NCI-H748 (cell line): ENCODE data around the gene DMTF1.
"Not testable (repeated sequence)": the region's sequence is repeated elsewhere in the genome, so short reads cannot be mapped to it uniquely, and the experiment has no call there.

Experiments
- DNase-seq: peaks from one replicate; lab custom pipeline; 2025; ENCODE audit not compliant: unreplicated experiment; lab: John Stamatoyannopoulos, UW

Gene DMTF1

DNA sequence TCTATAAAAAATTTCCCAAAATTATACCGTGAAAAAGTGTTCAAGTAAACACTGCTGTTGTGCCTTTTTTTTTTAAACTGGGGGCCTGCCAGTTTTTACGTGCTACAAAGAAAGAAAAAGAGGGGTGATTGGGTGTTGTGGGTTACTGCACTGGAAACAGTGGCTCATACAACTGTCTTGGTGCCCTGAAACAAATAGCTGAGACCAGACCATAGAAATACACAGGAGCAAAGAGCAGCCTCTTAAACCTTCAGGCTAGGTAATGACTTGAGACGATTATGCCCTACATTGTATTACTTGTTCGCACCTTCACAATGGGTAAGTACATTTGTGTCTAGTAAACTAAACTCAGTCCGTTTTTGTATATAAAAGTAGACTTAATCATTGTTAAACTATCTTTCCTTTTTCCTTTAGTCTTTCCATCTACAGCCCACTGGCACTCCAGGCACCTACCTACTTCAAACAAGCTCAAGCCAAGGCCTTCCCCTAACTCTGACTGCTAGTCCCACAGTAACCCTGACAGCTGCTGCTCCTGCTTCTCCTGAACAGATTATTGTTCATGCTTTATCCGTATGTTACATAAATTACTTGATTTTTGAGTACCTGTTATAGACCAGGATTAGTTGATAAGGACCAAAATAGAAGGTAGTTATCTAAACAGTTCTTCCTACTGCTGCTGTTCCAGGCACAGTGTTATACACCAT is 40.7 kb downstream of the DMTF1 start:
- DNase-seq: no peak

- DNase-seq: no peak
These were observed 41.7 kb downstream of the DMTF1 start for GRCh38 chr7:87193912-87194311.

DNA sequence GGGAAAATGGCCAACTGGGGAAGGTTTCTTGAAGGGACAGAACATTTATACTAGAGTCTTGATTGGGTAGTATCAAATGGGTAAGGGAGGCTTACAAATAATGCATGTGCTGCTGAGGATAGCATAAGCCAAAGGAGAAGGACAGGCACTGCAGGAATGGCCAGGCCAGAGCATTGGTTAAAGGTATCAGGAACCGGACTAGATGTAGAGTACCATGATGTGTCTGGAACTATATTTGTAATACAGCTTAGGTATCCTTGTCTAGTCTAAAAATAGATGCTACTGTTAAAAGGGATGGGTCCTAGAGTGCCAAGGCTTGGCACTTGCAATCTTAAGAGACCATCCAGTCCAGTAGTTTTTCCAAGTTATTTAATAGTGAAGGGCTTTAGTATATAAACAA is 47.0 kb downstream of the DMTF1 start:
- no peak for DNase-seq

DNA sequence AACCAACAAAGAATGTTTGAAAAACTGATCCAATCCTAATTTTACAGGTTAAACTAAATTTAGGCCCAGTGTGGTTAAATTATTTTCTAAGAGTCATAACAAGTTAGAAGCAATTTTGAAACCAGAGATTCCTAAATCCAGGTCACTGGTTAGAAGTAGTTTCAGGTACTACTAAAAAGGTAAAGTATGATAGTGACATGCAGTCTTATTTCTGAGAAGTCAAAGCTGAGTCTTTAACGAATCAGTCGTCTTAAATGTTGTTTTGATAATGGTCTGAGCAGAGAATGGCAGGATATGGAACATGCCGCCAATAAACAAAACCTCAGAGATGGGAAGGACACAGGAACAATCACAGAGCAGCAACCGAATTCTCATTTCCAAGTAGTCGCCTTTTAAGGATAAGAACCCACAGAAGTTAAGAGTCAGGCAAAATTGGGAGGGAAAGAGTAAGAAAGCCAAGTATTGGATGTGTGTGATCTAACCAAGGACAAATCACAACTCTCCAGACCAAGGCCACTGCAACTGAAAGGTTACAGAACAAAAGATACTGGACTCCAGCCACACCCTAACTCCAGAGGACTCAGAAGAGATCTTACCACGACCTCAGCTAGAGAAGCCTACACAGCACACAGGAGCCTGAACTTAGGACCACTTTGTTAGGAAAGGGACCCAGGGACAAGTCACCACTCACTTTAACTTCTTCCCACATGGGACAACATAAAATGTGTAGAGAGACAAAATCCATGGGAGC is 47.6 kb downstream of the DMTF1 start:
- DNase-seq: no peak

- no peak for DNase-seq
These were observed 50.0 kb downstream of the DMTF1 start for GRCh38 chr7:87202208-87202607.

DNA sequence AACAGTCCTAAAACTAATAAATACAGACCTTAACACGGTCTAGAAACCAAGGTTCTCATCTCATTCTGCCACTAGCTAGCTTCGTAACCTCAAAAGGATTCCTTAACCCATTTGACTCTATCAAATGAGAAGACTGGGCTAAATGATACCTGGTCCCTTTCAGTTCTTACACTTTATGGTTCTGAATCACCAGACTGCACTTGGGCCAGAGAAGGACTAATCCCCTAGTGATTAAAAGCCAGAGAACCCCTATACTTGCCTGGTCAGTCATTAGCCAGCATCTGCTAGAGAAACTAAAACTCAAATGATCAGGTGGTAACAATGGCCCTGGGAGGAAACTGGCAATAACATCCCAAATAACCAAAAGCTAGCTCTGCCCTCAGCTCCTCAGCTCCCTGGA is 50.5 kb downstream of the DMTF1 start:
- DNase-seq: no peak

- not testable (repeated sequence) for DNase-seq
These were observed 51.7 kb downstream of the DMTF1 start for GRCh38 chr7:87203929-87204328.

DNA sequence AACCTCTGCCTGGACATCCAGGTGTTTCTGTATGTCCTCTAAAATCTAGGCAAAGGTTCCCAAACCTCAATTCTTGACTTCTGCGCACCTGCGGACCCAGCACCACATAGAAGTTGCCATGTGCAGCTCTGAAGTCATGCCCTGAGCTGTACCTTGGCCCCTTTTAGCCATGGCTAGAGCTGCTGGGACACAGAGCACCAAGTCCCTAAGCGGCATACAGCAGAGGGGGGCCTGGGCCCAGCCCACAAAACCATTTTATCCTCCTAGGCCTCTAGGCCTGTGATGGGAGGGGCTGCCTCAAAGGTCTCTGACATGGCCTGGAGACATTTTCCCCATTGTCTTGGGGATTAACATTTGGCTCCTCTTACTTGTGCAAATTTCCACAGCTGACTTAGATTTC is 52.7 kb downstream of the DMTF1 start:
- no peak for DNase-seq

GRCh38 chr7:87205701-87206100 is 53.4 kb downstream of the DMTF1 start:
- DNase-seq: not testable (repeated sequence)

DNA sequence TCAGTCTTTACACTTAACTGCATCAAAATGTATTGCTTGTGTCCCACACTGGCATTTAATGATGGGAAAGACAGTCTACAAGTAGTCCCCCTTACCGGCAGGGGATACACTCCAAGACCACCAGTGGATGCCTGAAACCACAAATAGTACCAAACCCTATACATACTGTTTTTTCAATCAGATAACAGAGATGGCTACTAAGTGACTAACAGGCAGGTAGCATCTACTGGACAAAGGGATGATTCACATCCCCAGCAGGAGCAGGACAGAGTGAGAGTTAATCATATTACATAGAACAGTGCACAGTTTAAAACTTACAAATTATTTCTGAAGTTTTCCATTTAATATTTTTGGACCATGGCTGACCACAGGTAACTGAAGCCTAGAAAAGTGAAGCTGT is 54.1 kb downstream of the DMTF1 start:
- no peak for DNase-seq

GRCh38 chr7:87209295-87209924 is 57.2 kb downstream of the DMTF1 start:
- DNase-seq: no peak

GRCh38 chr7:87210506-87210905 is 58.3 kb downstream of the DMTF1 start:
- no peak for DNase-seq

DNA sequence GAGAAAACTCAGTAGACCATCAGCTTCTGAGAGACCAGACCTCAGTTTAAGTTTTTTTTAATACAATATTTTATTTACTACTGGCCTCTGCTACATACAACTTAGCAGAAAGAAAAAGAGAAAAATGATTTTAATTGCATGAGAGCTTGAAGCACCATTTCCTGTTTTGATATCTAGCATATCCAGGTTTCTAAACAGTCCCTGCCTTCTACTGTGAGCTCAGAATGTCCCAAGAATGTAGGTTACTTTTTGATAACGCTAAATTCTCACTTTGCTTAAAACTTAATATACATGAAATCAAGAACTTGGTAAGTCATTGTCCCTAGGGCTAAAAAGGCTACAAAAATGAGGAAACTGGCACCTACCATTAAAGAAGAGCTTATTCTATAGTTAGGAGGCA is 60.2 kb downstream of the DMTF1 start:
- no peak for DNase-seq

DNA sequence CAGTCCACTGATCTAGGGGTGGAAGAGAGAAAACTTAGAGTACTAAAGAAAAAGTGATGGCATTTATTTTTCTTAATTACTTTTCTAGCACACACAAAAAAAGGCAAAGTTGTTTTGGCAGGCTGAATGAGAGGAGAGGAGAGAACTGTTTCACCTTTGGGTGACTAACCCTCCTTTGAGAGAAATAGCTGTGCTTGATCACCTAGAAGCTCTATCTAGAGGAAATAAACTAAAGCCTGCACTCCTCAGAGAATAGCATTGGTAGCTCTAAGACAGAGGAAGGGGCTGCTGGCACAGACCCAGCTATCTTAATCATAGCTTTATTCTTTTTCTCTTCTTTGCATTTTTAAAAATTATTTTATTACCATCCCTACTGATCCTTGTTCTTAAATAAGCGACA is 61.0 kb downstream of the DMTF1 start:
- no peak for DNase-seq

DNA sequence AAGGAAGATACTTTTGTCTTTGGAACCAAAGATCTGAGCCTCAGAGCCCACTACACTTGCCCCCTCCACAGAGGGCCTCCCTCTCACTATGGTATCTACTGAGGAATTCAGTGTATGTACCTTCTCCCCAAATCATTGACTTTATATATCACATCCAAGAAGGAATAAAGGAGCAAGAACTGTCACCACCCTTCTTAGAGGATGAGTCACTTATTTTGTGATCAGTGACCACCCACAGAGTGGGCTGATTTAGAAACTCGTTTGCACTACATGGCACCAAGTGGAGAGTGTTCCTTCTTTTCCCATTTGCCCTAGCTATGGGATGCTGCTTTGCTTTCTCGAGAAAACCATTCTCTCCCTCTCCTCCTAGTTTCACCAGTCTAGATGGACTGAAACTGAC is 61.6 kb downstream of the DMTF1 start:
- no peak for DNase-seq

DNA sequence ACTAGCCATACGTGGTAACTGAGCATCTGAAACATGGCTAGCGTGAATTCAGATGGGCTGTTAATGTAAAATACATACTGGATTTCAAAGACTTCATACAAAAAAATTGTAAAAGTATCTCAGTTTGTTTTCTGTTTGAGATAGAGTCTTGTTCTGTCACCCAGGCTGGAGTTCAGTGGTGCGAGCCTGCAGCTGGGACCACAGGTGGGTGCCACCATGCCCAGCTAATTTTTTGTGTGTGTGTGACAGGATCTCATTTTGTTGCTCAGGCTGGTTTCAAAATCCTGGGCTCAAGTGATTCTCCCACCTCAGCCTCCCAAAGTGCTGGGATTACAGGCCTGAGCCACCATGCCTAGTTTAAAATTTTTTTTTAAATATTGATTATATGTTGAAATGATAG is 62.8 kb downstream of the DMTF1 start:
- DNase-seq: no peak

DNA sequence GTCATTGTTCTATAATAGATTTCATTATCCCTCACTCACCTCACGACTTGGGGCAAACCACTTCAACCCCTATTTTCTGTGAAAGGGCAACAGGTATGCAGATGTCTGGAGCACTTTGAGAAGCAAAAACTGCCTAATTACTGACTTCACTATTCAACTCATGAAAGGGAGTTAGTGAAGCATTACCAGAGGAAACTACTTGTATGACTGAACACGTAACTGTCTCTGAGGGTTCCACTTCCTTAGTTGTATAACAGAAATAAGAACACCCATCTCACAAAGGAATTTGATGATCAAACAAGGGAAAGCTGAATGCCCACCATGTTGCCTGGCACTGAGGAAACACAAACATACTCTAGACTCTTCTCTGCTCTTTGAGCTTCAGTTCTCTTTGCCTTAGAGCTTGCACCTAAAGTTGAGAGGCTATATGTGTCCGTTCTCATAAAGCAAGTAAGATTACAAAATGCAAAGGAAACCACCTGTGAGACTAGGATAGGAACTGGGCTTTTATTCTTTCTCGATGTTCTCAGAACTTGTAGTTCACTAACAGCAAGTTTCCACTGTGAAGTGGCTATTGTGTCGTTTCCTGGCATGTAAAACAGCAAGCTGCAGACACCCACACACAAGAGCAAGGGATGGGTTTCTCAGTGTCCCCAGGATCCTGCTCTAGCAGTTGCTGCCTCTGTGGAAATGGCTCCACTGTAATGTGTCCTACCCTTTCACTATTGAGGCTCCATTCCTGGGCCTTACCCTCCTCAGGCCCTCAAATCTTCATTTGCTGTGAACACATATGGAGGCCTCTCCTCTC is 64.7 kb downstream of the DMTF1 start:
- no peak for DNase-seq

DNA sequence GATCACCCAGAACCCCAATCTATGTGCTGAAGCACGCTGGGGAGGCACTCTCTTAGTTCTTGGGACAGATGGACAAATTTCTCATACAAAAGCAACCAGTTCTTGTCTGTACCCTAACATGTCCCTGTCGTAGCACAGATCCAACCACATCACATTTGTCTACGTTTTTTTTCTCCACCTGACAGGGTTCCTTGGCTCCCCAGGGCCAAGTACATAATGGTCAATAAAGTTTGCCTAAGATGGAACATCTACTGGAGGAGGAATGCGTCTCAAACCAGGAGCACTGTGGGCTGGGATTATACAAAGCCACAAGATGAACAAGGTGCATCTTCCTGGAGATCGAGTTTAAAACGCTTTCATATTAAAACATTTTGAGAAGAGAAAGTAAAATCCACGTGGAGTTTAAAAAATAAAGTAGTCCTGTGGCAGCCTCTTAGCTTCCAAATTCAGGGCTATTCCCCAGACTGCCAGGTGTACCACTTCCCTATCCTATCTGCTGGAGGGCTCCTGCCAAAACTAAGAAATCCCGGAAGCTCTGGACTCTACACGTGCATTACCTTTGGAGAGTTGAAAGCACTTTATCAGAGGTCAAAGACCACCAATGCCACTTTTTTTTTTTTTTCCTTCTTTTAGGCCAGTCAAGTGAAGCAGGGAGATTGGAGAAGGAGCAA is 65.9 kb downstream of the DMTF1 start:
- no peak for DNase-seq

DNA sequence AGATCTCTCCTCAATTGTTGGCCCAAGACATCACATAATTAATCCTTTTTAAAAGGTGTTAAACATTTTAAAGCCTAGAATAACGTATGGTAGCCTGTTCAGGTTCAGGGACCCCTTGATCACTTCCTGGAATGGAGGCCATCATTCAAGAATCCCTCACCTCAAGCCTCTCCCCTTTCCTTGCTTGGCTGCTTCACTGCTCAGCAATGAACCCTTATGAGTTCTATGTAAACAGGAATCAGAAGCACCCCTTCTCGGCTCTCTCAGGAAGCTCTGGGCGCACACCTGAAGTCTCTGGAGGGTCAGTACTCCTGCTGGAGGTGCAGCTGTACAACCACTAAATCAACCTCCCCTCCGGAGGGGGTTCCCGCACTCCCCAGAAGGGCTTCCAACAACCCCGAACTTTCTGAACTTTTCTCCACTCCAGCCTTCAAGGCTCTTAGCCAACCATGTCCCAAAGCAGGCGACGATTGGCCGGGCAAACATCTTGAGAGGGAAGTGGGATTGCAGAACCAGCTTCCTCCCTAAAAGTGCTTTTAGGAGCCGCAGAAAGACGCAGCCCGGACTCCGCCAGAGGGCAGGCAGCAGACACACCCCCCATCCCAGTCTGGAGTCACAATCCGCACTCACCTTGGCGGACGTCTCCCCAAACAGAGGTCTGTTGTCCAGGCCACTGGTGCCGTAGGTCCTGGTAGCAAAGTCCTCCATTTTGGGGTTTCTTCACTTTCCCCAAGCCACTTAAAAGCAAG is 66.7 kb downstream of the DMTF1 start:
- peak; percentile 66 for DNase-seq

DNA sequence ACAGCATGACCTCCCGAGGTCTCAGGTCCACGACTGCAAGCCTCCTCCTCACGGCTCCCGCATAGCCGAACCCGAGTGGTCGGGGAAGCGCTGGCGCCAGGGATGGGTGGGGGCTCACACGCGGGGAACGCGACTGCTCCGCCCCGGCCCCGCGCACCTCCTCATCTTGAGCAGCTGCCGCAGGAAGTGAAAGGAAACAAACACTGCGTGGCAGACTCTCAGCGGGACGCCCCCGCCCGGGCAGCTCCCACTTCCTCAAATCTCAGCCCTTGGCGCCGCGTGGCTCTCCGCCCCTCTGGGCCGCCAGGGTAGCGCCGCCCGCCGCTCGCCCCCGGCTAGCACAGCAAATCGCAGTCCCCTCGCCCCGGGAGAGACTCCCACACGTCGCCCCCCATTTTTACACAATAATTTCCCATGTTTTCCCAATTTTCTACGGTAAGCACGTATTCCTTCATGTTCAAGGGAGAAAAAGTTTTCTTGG is 67.3 kb downstream of the DMTF1 start, which contains the start of gene TMEM243:
Gene TMEM243 (minus strand): TSS at position 188 of the 481 bp plus-strand sequence. CDS start 229 bp downstream, outside the sequence.
- DNase-seq: peak; percentile 77
